H9 (cell line): ENCODE results near the gene PIK3R5. TPM values are rescaled to one million over a fixed set of nuclear protein-coding genes. Genes with fewer than 3 reads are reported as not detected.

ENCODE experiments used
- DNase-seq: peaks from one replicate; pipeline ENCODE4 v3.0.0-alpha.2; 2017
- H2AFZ ChIP-seq: one replicate; pipeline ENCODE4 v1.6.1; 2013; ENCODE audit warnings: mild to moderate bottlenecking, low read length, control low read depth, moderate library complexity
- H2AK5ac ChIP-seq: 2 replicates; pipeline ENCODE4 v1.6.1; 2013; ENCODE audit warnings: low read length, control low read depth, mixed read lengths; ENCODE audit not compliant: insufficient read length
- H2BK120ac ChIP-seq: one replicate; pipeline ENCODE4 v1.6.1; 2013; ENCODE audit warnings: low read depth, mild to moderate bottlenecking, low read length, control low read depth, inconsistent platforms; ENCODE audit not compliant: poor library complexity, severe bottlenecking
- H2BK12ac ChIP-seq: 2 replicates; pipeline ENCODE4 v1.6.1; 2013; ENCODE audit warnings: low read length, control low read depth, mixed read lengths, low read depth; ENCODE audit not compliant: insufficient read length
- H2BK15ac ChIP-seq: 2 replicates; pipeline ENCODE4 v1.6.1; 2013; ENCODE audit warnings: low read depth, low read length, control low read depth
- H2BK20ac ChIP-seq: one replicate; pipeline ENCODE4 v1.6.1; 2013; ENCODE audit warnings: low read depth, mild to moderate bottlenecking, low read length, control low read depth, inconsistent platforms; ENCODE audit not compliant: poor library complexity, severe bottlenecking
- H2BK5ac ChIP-seq: 2 replicates; pipeline ENCODE4 v1.6.1; 2013; ENCODE audit warnings: low read length, control low read depth, mixed read lengths; ENCODE audit not compliant: insufficient read length
- H3K14ac ChIP-seq: 2 replicates; pipeline ENCODE4 v1.6.1; 2013; ENCODE audit warnings: low read length, control low read depth; ENCODE audit not compliant: insufficient read depth
- H3K18ac ChIP-seq: 2 replicates; pipeline ENCODE4 v1.6.1; 2013; ENCODE audit warnings: low read depth, mild to moderate bottlenecking, mixed read lengths, low read length, control low read depth; ENCODE audit not compliant: insufficient read length
- H3K23ac ChIP-seq: 2 replicates; pipeline ENCODE4 v1.6.1; 2013; ENCODE audit warnings: low read length, control low read depth, mixed read lengths, low read depth; ENCODE audit not compliant: insufficient read length
- H3K23me2 ChIP-seq: 2 replicates; pipeline ENCODE4 v1.6.1; 2013; ENCODE audit warnings: low read depth, mild to moderate bottlenecking, mixed read lengths, low read length, control low read depth; ENCODE audit not compliant: insufficient read length, poor library complexity, severe bottlenecking
- H3K27ac ChIP-seq: 2 replicates; pipeline ENCODE4 v1.5.1; 2013; ENCODE audit warnings: low read length, control low read depth, mixed read lengths, low read depth; ENCODE audit not compliant: insufficient read length
- H3K27me3 ChIP-seq: 2 replicates; pipeline ENCODE4 v1.6.1; 2013; ENCODE audit warnings: low read length, control low read depth, inconsistent platforms; ENCODE audit not compliant: insufficient read depth
- H3K4ac ChIP-seq: 2 replicates; pipeline ENCODE4 v1.6.1; 2013; ENCODE audit warnings: low read depth, mild to moderate bottlenecking, control low read depth, inconsistent platforms, low read length, moderate library complexity
- H3K4me1 ChIP-seq: 2 replicates; pipeline ENCODE4 v1.6.1; 2013; ENCODE audit warnings: low read length, control low read depth, inconsistent platforms; ENCODE audit not compliant: insufficient read depth
- H3K4me2 ChIP-seq: 2 replicates; pipeline ENCODE4 v1.6.1; 2013; ENCODE audit warnings: low read length, control low read depth, mixed read lengths; ENCODE audit not compliant: insufficient read length, insufficient read depth
- H3K56ac ChIP-seq: 2 replicates; pipeline ENCODE4 v1.6.1; 2013; ENCODE audit warnings: low read depth, mild to moderate bottlenecking, mixed read lengths, low read length, control low read depth; ENCODE audit not compliant: insufficient read length
- H3K79me1 ChIP-seq: 2 replicates; pipeline ENCODE4 v1.6.1; 2013; ENCODE audit warnings: low read depth, mild to moderate bottlenecking, moderate library complexity, low read length, control low read depth, inconsistent platforms; ENCODE audit not compliant: insufficient read depth, poor library complexity, severe bottlenecking
- H3K79me2 ChIP-seq: 2 replicates; pipeline ENCODE4 v1.6.1; 2013; ENCODE audit warnings: low read length, control low read depth, inconsistent platforms; ENCODE audit not compliant: insufficient read depth
- H3K9ac ChIP-seq: 2 replicates; pipeline ENCODE4 v1.6.1; 2013; ENCODE audit warnings: low read length, control low read depth, mixed read lengths; ENCODE audit not compliant: insufficient read length; ENCODE audit errors: extremely low read depth
- H3K9me3 ChIP-seq: one replicate; pipeline ENCODE4 v1.6.1; 2013; ENCODE audit warnings: low read depth, low read length, inconsistent platforms; ENCODE audit not compliant: control insufficient read depth
- H3T11ph ChIP-seq: one replicate; pipeline ENCODE4 v1.6.1; 2013; ENCODE audit warnings: mild to moderate bottlenecking, low read length, control low read depth, inconsistent platforms
- H4K20me1 ChIP-seq: one replicate; pipeline ENCODE4 v1.6.1; 2013; ENCODE audit not compliant: control insufficient read depth, insufficient read length, insufficient read depth
- H4K5ac ChIP-seq: 2 replicates; pipeline ENCODE4 v1.6.1; 2013; ENCODE audit warnings: low read depth, mild to moderate bottlenecking, mixed read lengths, low read length, control low read depth; ENCODE audit not compliant: insufficient read length
- H4K8ac ChIP-seq: replicated peaks from 2 replicates; pipeline ENCODE4 v1.6.1; 2013; ENCODE audit warnings: low read length, control low read depth, mixed read lengths, low read depth; ENCODE audit not compliant: insufficient read length
- H4K91ac ChIP-seq: 2 replicates; pipeline ENCODE4 v1.6.1; 2013; ENCODE audit warnings: low read depth, mild to moderate bottlenecking, moderate library complexity, mixed read lengths, low read length, control low read depth; ENCODE audit not compliant: insufficient read length
- H3K27ac Mint-ChIP-seq, 3 experiments: 2 replicates in 2 of 3; 3 replicates in 1 of 3; pipeline ENCODE4 v1.8.0; 2020 to 2021; ENCODE audit warnings: mixed read lengths in 3 of 3, mild to moderate bottlenecking in 1 of 3, moderate library complexity in 1 of 3
- H3K27me3 Mint-ChIP-seq: 2 replicates; pipeline ENCODE4 v1.8.0; 2021; ENCODE audit warnings: low read depth, mild to moderate bottlenecking, moderate library complexity, mixed read lengths
- H3K36me3 Mint-ChIP-seq, 3 experiments: 2 replicates in 2 of 3; 3 replicates in 1 of 3; pipeline ENCODE4 v1.8.0; 2020 to 2021; ENCODE audit warnings: low read depth in 3 of 3, mixed read lengths in 3 of 3; ENCODE audit not compliant: insufficient read depth in 1 of 3
- H3K4me1 Mint-ChIP-seq, 2 experiments: 2 replicates each; pipeline ENCODE4 v1.8.0; 2020; ENCODE audit warnings: mixed read lengths in 2 of 2
- H3K4me3 Mint-ChIP-seq, 2 experiments: 2 replicates in 1 of 2; 3 replicates in 1 of 2; pipeline ENCODE4 v1.8.0; 2020 to 2021; ENCODE audit warnings: mild to moderate bottlenecking in 2 of 2, mixed read lengths in 2 of 2, moderate library complexity in 1 of 2
- H3K9me3 Mint-ChIP-seq, 2 experiments: 2 replicates in 1 of 2; 3 replicates in 1 of 2; pipeline ENCODE4 v1.8.0; 2020; ENCODE audit warnings: mild to moderate bottlenecking in 2 of 2, mixed read lengths in 2 of 2, moderate library complexity in 1 of 2
- CTCF ChIP-seq: fragments of 200-600 bp; sonication (generic); conservative IDR thresholded peaks from 3 replicates; pipeline ENCODE4 v1.8.0; 2021; ENCODE audit warnings: antibody characterized with exemption, mild to moderate bottlenecking
- WGBS: extraction: QIAGEN DNeasy Blood & Tissue Kit; methylation state at CpG from one replicate; pipeline ENCODE4 v1.1.7; 2013; ENCODE audit warnings: missing lambda C conversion rate, low lambda C conversion rate, mixed read lengths; ENCODE audit not compliant: insufficient read length; ENCODE audit errors: extremely low coverage; 5-methylcytosine and 5-hydroxymethylcytosine counted together
- total RNA-seq: library from RNA; stranded (reverse); gene quantifications from 2 replicates; pipeline ENCODE4 v1.2.1, GENCODE V29; 2021

The PIK3R5 gene
- total RNA-seq, 1 experiment from 2014 or later, result 1.4 TPM

DNA sequence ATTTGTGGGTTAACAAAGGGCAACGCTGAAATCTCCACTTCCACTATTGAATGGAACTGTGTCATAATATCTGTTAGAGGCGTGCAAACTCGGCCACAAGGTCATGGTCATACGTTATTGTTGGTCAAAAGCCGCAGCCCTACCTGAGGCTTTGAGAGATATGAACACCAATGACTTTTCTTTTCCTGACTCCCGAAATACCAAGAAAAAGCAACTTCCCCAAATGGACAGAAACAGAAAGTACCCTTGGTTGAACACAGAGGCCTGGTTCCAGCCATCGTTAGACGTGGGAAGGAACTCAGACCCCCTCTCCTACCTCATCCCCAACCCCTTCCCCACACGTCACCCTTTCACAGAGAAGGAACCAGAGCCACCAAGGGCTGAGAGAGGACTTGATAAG lies 1.4 kb upstream of the PIK3R5 start:
- Histone ChIP-seq H3K18ac (no peak overlapping the region), H2BK5ac (no peak overlapping the region), H3K79me1 (no peaks in the 10 kb centered on the region), H2BK20ac (no peak overlapping the region), H4K8ac (no peak overlapping the region), H3K27ac (no peak overlapping the region), H2BK12ac (no peak overlapping the region), H3K56ac (no peak overlapping the region), H4K20me1 (no peaks in the 10 kb centered on the region), H2AFZ (no peak overlapping the region), H3K79me2 (no peaks in the 10 kb centered on the region), H3K23ac (no peak overlapping the region), H2AK5ac (no peak overlapping the region), H2BK120ac (no peak overlapping the region), H3K14ac (no peak overlapping the region), H2BK15ac (no peak overlapping the region), H3K4ac (no peak overlapping the region), H3K23me2 (peaks cover 6% of the 10 kb centered on the region), H3K9ac (no peak overlapping the region), H4K91ac (no peak overlapping the region), H3K9me3 (no peaks in the 10 kb centered on the region), H3K4me1 (no peaks in the 10 kb centered on the region), H4K5ac (no peak overlapping the region), H3K27me3 (0 out of 2 replicates have a peak, but pooled peaks cover 2% of the 10 kb centered on the region), H3K4me2 (no peak overlapping the region), H3T11ph (no peak overlapping the region)
- H3K4me1 Mint-ChIP-seq, result peaks cover 5 to 11% of the 10 kb centered on the region in 2 experiments
- peaks cover 17 to 38% of the 10 kb centered on the region in 2 experiments for H3K9me3 Mint-ChIP-seq
- no CpG with 5 or more reads among the region's 9 CpGs for WGBS
- no peak for DNase-seq
- no peak overlapping the region for H3K27ac Mint-ChIP-seq
- peak overlapping the region; percentile 75 to 78 for H3K4me3 Mint-ChIP-seq
- peaks cover 42% of the 10 kb centered on the region for H3K27me3 Mint-ChIP-seq
- peaks cover 3 to 25% (median 8%) of the 10 kb centered on the region in 3 experiments; a peak in 6 of 7 replicates for H3K36me3 Mint-ChIP-seq
- no peak for TF ChIP-seq CTCF
